Trophoblast cell (in vitro differentiated cells and primary cell): ENCODE measurements around the gene THAP4.
A peak's percentile ranks its signal among the peaks of the same experiment; 100 is the strongest.

Experiments used
- DNase-seq, 2 donors: peaks; one replicate each; pipeline ENCODE4 v3.0.0-alpha.2; 2016
- H2AFZ ChIP-seq: 2 replicates; pipeline ENCODE4 v1.6.1; 2013; ENCODE audit warnings: low read length, moderate library complexity, mild to moderate bottlenecking; ENCODE audit not compliant: insufficient read depth, poor library complexity
- H2AK5ac ChIP-seq: 2 replicates; pipeline ENCODE4 v1.6.1; 2013; ENCODE audit warnings: mild to moderate bottlenecking, low read length
- H2BK120ac ChIP-seq: 2 replicates; pipeline ENCODE4 v1.6.1; 2013; ENCODE audit warnings: low read length, mild to moderate bottlenecking, moderate library complexity; ENCODE audit not compliant: insufficient read depth, poor library complexity
- H2BK12ac ChIP-seq: 2 replicates; pipeline ENCODE4 v1.6.1; 2013; ENCODE audit warnings: mild to moderate bottlenecking, low read length, moderate library complexity
- H2BK5ac ChIP-seq: 2 replicates; pipeline ENCODE4 v1.6.1; 2013; ENCODE audit warnings: low read length, low read depth, moderate library complexity, mild to moderate bottlenecking; ENCODE audit not compliant: poor library complexity
- H3K14ac ChIP-seq: 2 replicates; pipeline ENCODE4 v1.6.1; 2013; ENCODE audit warnings: mild to moderate bottlenecking, low read length
- H3K18ac ChIP-seq: 2 replicates; pipeline ENCODE4 v1.6.1; 2013; ENCODE audit warnings: mild to moderate bottlenecking, low read length
- H3K23ac ChIP-seq: 2 replicates; pipeline ENCODE4 v1.6.1; 2013; ENCODE audit warnings: low read length
- H3K27ac ChIP-seq: 2 replicates; pipeline ENCODE4 v1.5.1; 2013; ENCODE audit warnings: low read depth, mild to moderate bottlenecking, inconsistent platforms, low read length, moderate library complexity
- H3K27me3 ChIP-seq: 2 replicates; pipeline ENCODE4 v1.6.1; 2013; ENCODE audit warnings: inconsistent platforms, mild to moderate bottlenecking, low read length, moderate library complexity; ENCODE audit not compliant: insufficient read depth
- H3K36me3 ChIP-seq, 2 experiments: 1 replicate in 1 of 2; 2 replicates in 1 of 2; pipeline ENCODE4 v1.6.1; 2013; ENCODE audit warnings: low read length in 2 of 2, mild to moderate bottlenecking in 2 of 2, moderate library complexity in 1 of 2; ENCODE audit not compliant: insufficient read depth in 2 of 2, control insufficient read depth in 1 of 2
- H3K4ac ChIP-seq: 2 replicates; pipeline ENCODE4 v1.6.1; 2013; ENCODE audit warnings: low read depth, mild to moderate bottlenecking, low read length, moderate library complexity
- H3K4me1 ChIP-seq, 2 experiments: 1 replicate in 1 of 2; 2 replicates in 1 of 2; pipeline ENCODE4 v1.6.1; 2013; ENCODE audit warnings: low read length in 2 of 2, mild to moderate bottlenecking in 2 of 2, moderate library complexity in 1 of 2; ENCODE audit not compliant: insufficient read depth in 2 of 2, control insufficient read depth in 1 of 2
- H3K4me2 ChIP-seq: 2 replicates; pipeline ENCODE4 v1.6.1; 2013; ENCODE audit warnings: inconsistent platforms, mild to moderate bottlenecking, low read length, moderate library complexity
- H3K4me3 ChIP-seq: 2 replicates; pipeline ENCODE4 v1.5.1; 2013; ENCODE audit warnings: mild to moderate bottlenecking, low read depth, low read length, inconsistent platforms
- H3K79me1 ChIP-seq: one replicate; pipeline ENCODE4 v1.6.1; 2013; ENCODE audit warnings: low read length
- H3K79me2 ChIP-seq: 2 replicates; pipeline ENCODE4 v1.6.1; 2013; ENCODE audit warnings: low read length, mild to moderate bottlenecking; ENCODE audit not compliant: control insufficient read depth, insufficient read depth, poor library complexity
- H3K9ac ChIP-seq: 2 replicates; pipeline ENCODE4 v1.6.1; 2013; ENCODE audit warnings: mild to moderate bottlenecking, low read length
- H3K9me3 ChIP-seq: 2 replicates; pipeline ENCODE4 v1.6.1; 2013; ENCODE audit warnings: low read depth, mild to moderate bottlenecking, control low read depth, inconsistent platforms, low read length; ENCODE audit not compliant: insufficient read depth
- H4K12ac ChIP-seq: 2 replicates; pipeline ENCODE4 v1.6.1; 2013; ENCODE audit warnings: low read depth, mild to moderate bottlenecking, low read length, moderate library complexity
- H4K8ac ChIP-seq: 2 replicates; pipeline ENCODE4 v1.6.1; 2013; ENCODE audit warnings: low read depth, mild to moderate bottlenecking, low read length, moderate library complexity
- H4K91ac ChIP-seq: one replicate; pipeline ENCODE4 v1.6.1; 2013; ENCODE audit warnings: low read depth, mild to moderate bottlenecking, low read length, moderate library complexity
- WGBS: extraction: QIAGEN DNeasy Blood & Tissue Kit; methylation state at CpG from one replicate; pipeline ENCODE4 v1.1.7; 2013; ENCODE audit warnings: missing lambda C conversion rate; ENCODE audit not compliant: insufficient read length, insufficient coverage; ENCODE audit errors: extremely low coverage; 5-methylcytosine and 5-hydroxymethylcytosine counted together

THAP4 gene

GRCh38 chr2:241555711-241556110, 81.2 kb downstream of the THAP4 start:
- H3K9ac ChIP-seq, result no peak overlapping the region
- H2BK12ac ChIP-seq, result no peak overlapping the region
- H2AFZ ChIP-seq, result no peak overlapping the region
- no peak overlapping the region for H3K4ac ChIP-seq
- H2AK5ac ChIP-seq, result no peak overlapping the region
- no peaks in the 10 kb centered on the region for H3K27me3 ChIP-seq
- peaks cover 19% of the 10 kb centered on the region for H3K79me1 ChIP-seq
- no peak for DNase-seq
- H3K4me2 ChIP-seq, result no peak overlapping the region
- H3K79me2 ChIP-seq, result peaks cover 17% of the 10 kb centered on the region
- no peak overlapping the region for H3K27ac ChIP-seq
- no peak overlapping the region for H4K8ac ChIP-seq
- H4K12ac ChIP-seq, result no peak overlapping the region
- no peak overlapping the region for H2BK5ac ChIP-seq
- H3K23ac ChIP-seq, result no peak overlapping the region
- no CpG with 5 or more reads among the region's 3 CpGs for WGBS
- H4K91ac ChIP-seq, result no peak overlapping the region
- no peak overlapping the region for H2BK120ac ChIP-seq
- H3K9me3 ChIP-seq, result no peaks in the 10 kb centered on the region
- no peak overlapping the region for H3K14ac ChIP-seq
- peaks cover 21 to 27% of the 10 kb centered on the region in 2 experiments for H3K4me1 ChIP-seq
- peaks cover 2 to 4% of the 10 kb centered on the region in 2 experiments for H3K36me3 ChIP-seq
- no peak overlapping the region for H3K4me3 ChIP-seq
- no peak overlapping the region for H3K18ac ChIP-seq

DNA sequence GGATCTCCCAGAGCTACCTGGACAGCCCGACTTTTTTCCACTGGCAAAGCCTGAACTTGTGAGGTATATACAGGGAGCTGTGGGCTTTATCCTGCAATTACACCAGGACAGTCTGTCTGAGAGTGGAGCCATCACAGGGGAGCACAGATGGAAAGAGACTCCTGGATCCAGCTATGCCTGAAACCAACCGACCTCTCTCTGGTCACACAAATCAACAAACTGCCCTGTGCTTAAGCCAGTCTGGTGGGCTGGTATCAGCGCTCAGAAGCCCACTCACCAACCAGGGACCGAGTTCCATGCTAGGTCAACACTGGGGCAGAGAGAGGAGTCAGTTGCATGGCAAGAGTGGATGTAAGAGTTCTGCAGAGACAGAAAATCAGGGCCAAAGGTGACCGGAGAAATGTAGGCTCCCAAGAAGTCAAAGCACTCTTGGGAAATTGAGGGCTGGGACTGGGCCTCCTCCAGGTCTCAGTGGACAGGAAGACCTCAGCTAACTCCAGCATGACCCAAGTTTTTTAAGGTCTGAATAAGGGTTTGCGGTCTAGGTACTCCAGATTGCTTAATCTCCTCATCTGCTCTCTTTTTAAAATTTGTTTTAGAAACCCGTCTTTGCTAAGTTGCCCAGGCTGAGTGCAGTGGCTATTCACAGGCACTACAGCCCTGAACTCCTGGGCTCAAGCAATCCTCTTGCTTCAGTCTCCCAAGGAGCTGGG, 82.2 kb downstream of the THAP4 start:
- no peak overlapping the region for H4K12ac ChIP-seq

DNA sequence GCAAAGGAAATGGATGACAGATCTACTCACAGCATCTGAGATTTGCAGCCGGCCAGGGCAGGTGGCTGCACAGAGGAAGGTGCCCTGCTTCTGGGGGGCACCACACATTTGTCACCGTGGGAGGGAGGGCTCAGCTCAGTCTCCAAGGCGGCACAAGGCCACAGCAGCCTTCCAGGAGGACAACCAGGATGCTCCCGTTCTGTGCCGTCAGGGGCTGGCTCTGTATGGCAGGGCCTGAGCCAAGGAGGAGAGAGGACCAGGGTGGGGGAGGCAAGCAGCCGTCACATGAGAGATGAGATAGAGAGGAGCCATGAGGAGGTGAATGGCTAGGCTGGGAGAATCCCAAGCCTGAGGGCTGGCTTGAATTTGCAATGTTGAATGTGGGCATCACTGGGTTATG, 83.0 kb downstream of the THAP4 start:
- no peaks in the 10 kb centered on the region for H3K27me3 ChIP-seq
- no peak overlapping the region for H3K4ac ChIP-seq
- H4K8ac ChIP-seq, result no peak overlapping the region
- no peaks in the 10 kb centered on the region for H3K36me3 ChIP-seq
- no peak overlapping the region for H3K23ac ChIP-seq
- H3K79me2 ChIP-seq, result peaks cover 3% of the 10 kb centered on the region
- peak overlapping the region; percentile 56 for H2BK12ac ChIP-seq
- no peak overlapping the region for H2BK120ac ChIP-seq
- H2AFZ ChIP-seq, result no peak overlapping the region
- no peak overlapping the region for H3K9ac ChIP-seq
- DNase-seq, result no peak
- H3K4me2 ChIP-seq, result no peak overlapping the region
- H3K4me1 ChIP-seq, result peaks cover 10 to 15% of the 10 kb centered on the region in 2 experiments
- no peak overlapping the region for H3K4me3 ChIP-seq
- peaks cover 4% of the 10 kb centered on the region for H3K79me1 ChIP-seq
- no peak overlapping the region for H4K91ac ChIP-seq
- no peak overlapping the region for H3K14ac ChIP-seq
- WGBS, result no CpG with 5 or more reads among the region's 6 CpGs
- H2AK5ac ChIP-seq, result no peak overlapping the region
- no peak overlapping the region for H3K18ac ChIP-seq
- H3K27ac ChIP-seq, result no peak overlapping the region
- no peak overlapping the region for H2BK5ac ChIP-seq
- no peaks in the 10 kb centered on the region for H3K9me3 ChIP-seq
- H4K12ac ChIP-seq, result no peak overlapping the region

More for the DNA sequence above, 82.2 kb downstream of the THAP4 start:
- H3K79me2 ChIP-seq, result peaks cover 10% of the 10 kb centered on the region
- H3K4ac ChIP-seq, result no peak overlapping the region
- no peaks in the 10 kb centered on the region for H3K27me3 ChIP-seq
- H4K91ac ChIP-seq, result no peak overlapping the region
- H3K27ac ChIP-seq, result no peak overlapping the region
- no peak overlapping the region for H3K14ac ChIP-seq
- H3K18ac ChIP-seq, result no peak overlapping the region
- H3K4me3 ChIP-seq, result no peak overlapping the region
- DNase-seq, result no peak
- no peak overlapping the region for H2BK120ac ChIP-seq
- no peak overlapping the region for H2AK5ac ChIP-seq
- peaks cover 11% of the 10 kb centered on the region for H3K79me1 ChIP-seq
- no peak overlapping the region for H3K23ac ChIP-seq
- WGBS, result no CpG with 5 or more reads among the region's 7 CpGs
- H2AFZ ChIP-seq, result no peak overlapping the region
- no peak overlapping the region for H2BK5ac ChIP-seq
- H3K36me3 ChIP-seq, result no peaks in the 10 kb centered on the region
- H3K9ac ChIP-seq, result no peak overlapping the region
- H3K4me1 ChIP-seq, result peaks cover 11 to 17% of the 10 kb centered on the region in 2 experiments
- H3K9me3 ChIP-seq, result no peaks in the 10 kb centered on the region
- no peak overlapping the region for H2BK12ac ChIP-seq
- H4K8ac ChIP-seq, result no peak overlapping the region
- H3K4me2 ChIP-seq, result no peak overlapping the region

GRCh38 chr2:241553512-241553830, 83.5 kb downstream of the THAP4 start:
- no peak overlapping the region for H4K12ac ChIP-seq
- no CpG with 5 or more reads among the region's 12 CpGs for WGBS
- no peak overlapping the region for H3K4ac ChIP-seq
- peaks cover under 1% of the 10 kb centered on the region for H3K79me1 ChIP-seq
- no peak overlapping the region for H3K27ac ChIP-seq
- H3K18ac ChIP-seq, result no peak overlapping the region
- no peaks in the 10 kb centered on the region for H3K27me3 ChIP-seq
- peak overlapping the region; percentile 4 for H4K91ac ChIP-seq
- H3K9me3 ChIP-seq, result no peaks in the 10 kb centered on the region
- DNase-seq, result peak in 1 of 2 donors; percentile 31
- no peak overlapping the region for H3K23ac ChIP-seq
- H3K9ac ChIP-seq, result no peak overlapping the region
- no peak overlapping the region for H2AK5ac ChIP-seq
- H3K14ac ChIP-seq, result no peak overlapping the region
- H2BK12ac ChIP-seq, result no peak overlapping the region
- no peak overlapping the region for H2BK5ac ChIP-seq
- H3K4me1 ChIP-seq, result peaks cover 10 to 15% of the 10 kb centered on the region in 2 experiments
- H3K36me3 ChIP-seq, result no peaks in the 10 kb centered on the region
- H2AFZ ChIP-seq, result no peak overlapping the region
- H3K4me2 ChIP-seq, result no peak overlapping the region
- no peak overlapping the region for H2BK120ac ChIP-seq
- H3K79me2 ChIP-seq, result no peaks in the 10 kb centered on the region
- H3K4me3 ChIP-seq, result no peak overlapping the region
- no peak overlapping the region for H4K8ac ChIP-seq
